CD4-positive, alpha-beta T cell treated with Interferon gamma for 1 hour (primary cell): ENCODE results near the gene MYOZ1.

Experiments
- DNase-seq: peaks from one replicate; pipeline ENCODE4 v3.0.0-alpha.2; 2020

The MYOZ1 gene

DNA sequence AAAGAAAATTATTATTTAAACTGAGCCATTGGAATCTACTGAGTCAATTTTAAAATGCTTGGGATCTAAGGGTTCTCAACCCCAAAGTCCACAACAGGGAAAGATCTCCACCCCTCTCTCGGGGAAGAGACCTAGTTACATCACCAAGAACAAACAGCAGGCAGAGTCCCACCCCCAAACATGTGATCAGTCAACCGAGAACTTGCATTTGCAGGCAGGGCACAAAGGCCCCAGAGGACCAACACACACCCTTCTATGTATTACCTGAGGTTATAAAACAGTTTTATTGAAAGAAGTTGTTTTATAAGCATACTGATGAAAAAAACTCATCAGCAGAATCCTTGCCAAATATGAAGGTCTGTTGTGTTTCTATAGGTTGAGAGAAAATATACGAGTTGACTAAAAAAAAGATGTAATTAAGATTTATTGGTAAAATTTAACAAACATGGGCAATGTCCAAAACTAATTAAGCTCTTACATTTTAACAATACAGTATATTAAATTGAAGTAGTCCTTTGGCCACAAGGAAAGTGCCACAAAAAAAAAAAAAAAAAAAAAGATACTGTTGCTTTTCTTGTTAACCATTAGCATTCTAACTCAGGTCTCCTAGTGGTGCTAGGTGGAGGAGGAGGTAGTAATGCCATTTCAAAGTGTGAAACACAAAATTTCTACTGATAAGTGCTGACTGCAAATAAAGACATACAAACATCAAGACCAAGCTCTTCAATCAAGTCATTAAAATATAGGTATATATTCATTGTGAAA, 49.2 kb downstream of the MYOZ1 start:
- peak; percentile 15 for DNase-seq

DNA sequence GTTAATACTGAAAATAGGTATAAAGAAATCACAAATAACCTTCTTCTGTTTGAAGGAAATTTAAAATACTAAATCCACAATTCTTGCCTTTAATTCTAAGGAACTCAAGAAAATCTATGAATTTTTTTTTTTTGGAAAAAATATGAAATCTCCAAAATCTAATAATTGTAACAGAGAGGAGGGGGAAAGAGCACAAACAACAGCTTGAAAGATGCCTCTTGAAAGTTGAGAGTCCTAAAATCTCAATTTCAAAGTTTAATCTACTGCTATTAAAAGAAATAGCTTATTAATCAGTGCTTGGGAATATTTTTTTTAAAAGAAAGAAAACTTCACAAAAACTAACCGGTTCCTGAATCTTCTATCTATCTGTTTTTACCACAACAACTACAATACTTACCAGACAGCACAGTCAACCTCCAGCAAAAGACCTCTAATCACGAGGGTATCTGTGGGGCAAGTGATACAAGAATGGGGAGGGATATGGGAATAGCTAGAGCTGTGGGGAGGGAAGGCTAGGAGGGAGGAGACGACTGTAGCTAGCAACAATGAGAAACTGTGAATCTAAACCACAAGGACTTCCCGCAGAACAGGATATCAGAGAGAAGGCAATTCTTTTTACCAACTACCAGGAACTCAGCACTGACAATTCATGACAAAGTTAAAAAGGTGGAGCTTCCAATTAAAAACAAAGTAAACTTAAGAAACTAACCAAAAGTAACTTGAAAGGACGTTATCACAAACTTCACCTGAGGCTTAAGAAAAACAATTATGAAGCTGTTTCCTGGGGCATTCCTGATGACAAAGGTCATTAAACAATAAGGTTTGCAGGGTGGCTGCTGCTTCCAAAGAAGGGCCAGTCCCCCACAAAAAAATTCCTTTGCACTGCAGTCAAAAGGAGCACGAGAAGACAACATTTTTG, 50.1 kb downstream of the MYOZ1 start, which contains the start of gene USP54:
Gene USP54 (minus strand): TSS at position 462 of the 919 bp plus-strand sequence. CDS start 15,684 bp downstream, outside the sequence.
- no peak for DNase-seq

DNA sequence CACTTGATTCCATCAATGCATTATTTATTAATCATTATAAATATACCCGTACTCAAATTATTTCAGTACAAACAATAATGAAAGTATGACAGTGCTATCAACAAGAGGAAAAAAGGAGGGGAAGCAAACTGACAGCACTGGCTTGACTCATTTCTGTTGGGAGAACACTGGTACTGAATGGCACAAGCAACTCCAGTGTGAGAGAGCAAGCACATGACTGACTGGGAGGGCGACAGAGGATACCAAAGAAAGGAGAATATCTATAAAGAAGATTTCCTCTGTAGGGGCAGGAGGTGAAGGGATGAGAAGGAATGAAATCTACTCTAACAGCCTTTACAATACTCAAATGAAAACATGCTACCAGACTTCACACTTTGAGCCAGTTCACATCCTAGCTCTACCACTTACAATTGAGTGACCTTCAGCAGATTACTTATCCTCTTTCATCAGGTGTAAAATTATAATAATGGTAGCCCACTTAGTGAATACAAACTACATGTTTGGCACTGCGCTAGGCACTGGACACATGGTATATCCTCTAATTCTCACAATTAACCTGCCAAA, 51.6 kb downstream of the MYOZ1 start:
- DNase-seq = no peak

DNA sequence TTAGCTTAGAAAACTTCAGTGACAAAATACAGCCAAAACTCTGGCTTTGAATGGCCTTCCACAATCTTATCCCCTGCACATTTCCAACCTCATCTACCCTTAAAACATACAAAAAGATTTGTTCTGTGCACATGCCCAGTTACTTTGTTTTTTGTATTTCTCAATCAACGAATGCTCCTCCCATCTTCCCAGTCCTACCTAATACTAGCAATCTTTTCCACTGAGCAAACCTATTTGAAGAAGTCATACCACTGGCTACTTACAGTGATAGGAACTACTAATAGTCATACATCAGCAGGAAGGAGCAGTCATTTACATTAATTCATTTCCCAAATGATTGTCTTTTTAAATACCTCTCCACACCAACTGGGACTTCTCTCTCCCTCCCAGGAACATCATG, 52.6 kb downstream of the MYOZ1 start:
- DNase-seq = no peak

DNA sequence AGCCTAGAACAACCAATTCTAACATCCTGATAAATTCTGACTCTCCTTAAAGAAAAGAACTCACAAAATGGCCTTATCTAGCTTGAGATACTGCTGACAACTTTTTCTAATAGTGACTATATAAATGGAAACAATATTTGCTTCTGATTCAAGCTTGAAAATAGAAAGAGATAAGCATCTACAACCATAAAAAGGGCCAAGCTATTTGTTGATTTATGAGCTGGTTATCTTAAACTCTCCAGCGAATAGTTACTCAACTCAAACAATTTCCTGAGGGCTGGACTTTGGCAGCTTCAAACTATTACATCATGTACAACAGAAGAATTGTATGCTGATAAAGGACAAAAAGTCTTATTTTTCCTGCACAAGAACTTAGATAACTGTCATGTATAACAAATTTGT, 54.7 kb downstream of the MYOZ1 start:
- no peak for DNase-seq

DNA sequence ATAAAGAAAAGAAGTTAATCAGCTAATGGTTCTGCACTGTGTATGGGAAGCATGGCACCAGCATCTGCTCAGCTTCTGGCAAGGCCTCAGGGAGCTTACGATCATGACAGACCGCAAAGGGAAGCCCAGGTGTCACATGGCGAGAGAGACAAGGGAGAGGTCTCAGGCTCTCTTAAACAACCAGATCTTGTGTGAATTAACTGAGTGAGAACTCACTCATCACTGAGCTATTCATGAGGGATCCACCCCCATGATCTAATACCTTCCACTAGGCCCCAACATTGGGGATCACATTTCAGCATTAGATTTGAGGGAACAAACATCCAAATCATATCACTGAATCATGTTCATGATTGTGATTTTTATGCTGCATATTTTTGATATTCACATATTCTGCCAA, 55.9 kb downstream of the MYOZ1 start:
- no peak for DNase-seq

DNA sequence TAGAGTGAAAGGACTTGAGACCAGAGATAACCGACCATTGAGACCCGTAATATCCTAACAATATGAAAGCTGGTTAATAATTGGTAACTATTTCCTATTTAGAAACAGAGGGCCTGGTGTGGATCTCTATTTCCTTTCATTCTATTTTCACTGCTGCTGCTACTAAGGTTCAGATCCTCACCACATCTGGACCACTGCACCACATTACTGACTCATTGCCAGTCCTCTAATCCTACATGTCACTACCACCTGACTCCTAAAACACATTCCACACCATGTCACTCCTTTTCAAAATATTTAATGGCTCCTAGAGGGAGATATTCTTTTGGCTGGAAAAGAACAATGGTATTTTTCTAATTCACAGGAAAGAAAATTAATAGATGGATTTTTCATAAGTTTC, 56.5 kb downstream of the MYOZ1 start:
- DNase-seq = no peak

DNA sequence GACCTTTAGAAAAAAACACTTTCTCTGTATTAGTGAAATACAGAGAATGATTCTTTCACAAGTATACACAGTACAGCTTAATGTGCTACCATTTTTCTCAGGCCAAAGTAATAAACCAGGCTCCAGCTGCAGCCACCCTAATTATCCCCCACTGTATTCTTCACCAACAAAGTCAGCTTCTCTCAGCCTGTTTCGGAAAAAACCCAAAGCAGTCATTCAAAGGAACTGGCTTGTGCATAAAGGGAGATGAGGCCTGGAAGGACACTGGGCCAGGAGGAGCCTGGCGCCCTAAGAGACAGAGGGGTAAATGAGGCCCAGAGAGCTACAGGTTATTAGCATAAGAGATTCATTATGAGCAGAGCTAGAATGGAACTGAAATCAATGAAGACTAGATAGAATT, 59.4 kb downstream of the MYOZ1 start:
- DNase-seq = no peak
